Uterus (tissue), 2 donors: ENCODE measurements around the gene TRIM43.
"Not testable (repeated sequence)": the region's sequence is repeated elsewhere in the genome, so short reads cannot be mapped to it uniquely, and the experiment has no call there.

ENCODE experiments used
- CTCF ChIP-seq, 4 experiments: fragments of 200-600 bp in 2 of 4; fragments of 450-650 bp in 2 of 4; sonication (generic) in 2 of 4; IDR thresholded peaks; one replicate each; pipeline ENCODE4 v1.5.1; 2016 to 2019; ENCODE audit warnings: antibody characterized with exemption in 4 of 4, mild to moderate bottlenecking in 2 of 4, moderate library complexity in 1 of 4
- POLR2A ChIP-seq, 2 donors: fragments of 450-650 bp; IDR thresholded peaks; one replicate each; pipeline ENCODE4 v1.6.1; 2016; ENCODE audit warnings: antibody characterized with exemption in 2 of 2, mild to moderate bottlenecking in 1 of 2, moderate library complexity in 1 of 2

DNA sequence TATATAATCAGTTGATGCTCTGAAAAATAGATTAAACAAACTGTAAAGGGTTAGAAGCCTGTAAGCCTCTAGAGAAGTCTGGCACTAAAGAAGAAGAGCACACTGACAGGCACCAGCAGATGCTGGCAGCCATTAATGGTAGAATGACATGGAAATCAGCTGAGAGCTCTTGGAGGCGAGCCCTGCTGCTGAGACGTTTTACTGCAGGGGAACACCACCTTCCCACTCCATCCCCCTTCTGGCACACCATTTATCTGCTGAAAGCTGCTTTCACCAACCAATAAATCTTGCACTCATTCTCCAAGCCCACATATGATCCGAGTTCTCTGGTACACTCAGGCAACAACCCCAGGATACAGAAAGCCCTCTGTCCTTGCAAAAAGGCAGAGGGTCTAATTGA lies 16.6 kb downstream of the TRIM43 start:
- not testable (repeated sequence) for TF ChIP-seq CTCF, POLR2A (IDR thresholded peaks at IDR 0.05)
